NCI-H2107 (cell line): ENCODE data around the gene TTLL8.

Experiments
- DNase-seq: peaks from one replicate; lab custom pipeline; 2025; lab: John Stamatoyannopoulos, UW

The TTLL8 gene

DNA sequence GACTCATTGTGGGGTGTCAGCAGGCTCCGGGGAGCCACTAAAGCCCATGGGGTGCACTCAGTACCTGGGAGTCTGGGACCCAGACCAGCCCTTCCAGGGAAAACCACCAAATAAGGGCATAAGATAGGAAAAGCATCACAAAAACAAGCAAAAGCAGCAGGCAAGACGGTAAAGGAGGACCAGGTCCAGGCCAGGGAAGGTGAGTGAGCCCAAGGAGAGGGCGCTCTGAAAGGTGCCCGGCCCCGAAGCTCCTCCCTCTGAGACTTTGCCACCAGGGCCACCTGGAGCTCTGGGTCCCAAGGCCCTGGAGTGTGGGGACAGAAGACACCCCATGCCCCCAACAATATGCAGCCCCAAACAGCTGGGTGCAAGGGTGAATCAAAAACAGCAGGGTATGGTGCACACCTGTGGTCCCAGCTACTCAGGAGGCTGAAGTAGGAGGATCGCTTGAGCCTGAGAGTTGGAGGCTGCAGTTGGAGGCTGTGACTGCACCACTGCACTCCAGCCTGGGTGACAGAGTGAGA, 40.3 kb downstream of the TTLL8 start:
- no peak for DNase-seq

GRCh38 chr22:50016988-50017700, 41.0 kb downstream of the TTLL8 start:
- DNase-seq, result no peak

DNA sequence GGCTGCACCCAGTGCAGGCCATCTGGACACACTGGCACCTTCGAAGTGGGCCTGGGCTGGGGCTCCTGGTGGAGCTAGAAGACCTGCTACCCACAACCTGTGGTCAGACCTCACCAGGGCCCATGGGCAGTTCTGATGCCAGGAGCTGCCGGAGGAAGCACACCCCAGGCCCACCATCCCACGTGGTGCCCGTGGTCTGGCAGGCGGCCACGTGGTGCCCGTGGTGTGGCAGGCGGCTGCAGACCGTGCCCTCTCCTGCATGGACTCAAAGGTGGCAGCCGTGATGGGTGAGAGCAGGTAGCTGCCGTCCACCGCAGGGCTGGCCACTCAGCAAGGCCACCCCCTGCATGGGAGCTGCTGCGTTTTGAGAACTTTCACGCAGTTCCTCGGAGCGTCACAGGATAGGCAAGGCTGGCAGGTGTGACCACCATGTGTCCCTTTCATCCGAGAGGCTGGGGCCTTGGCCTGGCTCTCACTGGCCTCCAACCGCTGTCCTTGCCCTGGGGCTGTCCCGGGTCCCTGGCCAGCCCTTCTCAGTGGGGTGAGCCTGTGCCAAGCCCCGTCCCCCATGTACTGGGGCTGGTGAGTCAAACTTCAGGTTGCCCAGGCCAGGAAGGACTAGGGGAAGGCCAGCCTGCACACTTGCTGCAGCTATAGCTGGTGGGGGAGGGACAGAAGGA, 41.6 kb downstream of the TTLL8 start:
- no peak for DNase-seq

DNA sequence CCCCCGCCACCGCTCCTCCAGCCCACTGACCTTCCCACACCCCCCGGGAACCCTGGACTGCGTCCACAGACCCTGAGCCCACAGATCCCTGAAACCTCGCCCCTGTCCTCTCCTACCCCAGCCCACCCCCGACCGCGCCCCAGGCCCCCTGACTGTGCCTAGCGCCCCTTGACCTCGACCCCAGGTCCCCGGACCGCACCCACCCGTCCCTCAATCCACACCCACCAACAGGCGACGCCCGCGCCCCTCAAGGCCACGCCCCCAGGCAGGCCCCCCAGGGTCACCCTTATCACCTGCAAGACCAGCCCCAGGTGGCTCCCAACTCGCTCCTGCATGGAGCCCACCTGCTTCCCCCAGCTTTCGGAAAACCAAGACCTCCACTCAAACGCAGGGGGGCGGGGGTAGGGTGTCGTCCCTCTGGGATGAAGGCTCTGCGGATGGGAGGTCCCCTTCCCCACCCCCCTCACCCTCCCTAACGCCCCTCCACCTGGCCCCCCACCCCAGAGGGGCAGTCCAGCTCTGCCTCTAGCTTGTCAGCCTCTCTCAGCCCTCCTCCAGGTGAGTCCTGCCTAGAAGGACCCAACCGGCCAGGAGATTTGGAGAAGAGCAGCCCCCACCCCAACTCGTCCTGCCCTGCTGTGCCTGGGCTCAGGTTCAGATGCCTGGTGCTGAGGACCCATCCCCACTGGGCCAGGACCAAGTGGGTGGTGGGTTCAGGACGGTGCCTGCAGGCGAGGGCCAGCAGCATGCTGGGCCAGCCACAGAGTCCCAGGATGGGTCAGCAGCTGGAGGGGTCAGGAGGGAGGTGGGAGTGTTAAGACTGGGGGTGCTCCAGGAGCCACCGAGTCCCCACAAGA, 42.4 kb downstream of the TTLL8 start:
- no peak for DNase-seq

- DNase-seq, result no peak
These were observed 43.3 kb downstream of the TTLL8 start for GRCh38 chr22:50014655-50015401.

DNA sequence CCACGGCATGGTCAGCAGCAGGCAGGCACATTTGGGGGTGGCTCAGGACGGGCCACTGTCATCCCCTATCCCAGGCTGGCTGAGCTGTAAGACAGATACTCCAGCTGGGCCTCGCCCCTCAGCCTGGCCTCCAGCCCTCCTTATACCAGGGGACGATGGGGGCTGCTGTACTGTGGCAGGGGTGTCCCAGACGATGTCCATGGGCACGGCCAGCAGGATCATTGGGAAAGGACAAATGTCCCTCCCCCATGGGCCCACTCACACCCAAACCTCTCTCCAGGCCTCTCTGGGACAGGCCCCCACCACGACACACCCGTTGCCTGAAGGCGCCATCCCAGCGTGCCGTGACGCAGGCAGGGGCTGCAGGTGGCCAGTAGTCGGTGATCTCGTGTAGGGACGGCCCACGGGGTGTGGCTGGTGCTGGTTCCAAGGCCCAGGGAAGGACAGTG, 44.0 kb downstream of the TTLL8 start:
- DNase-seq, result no peak

- DNase-seq, result no peak
These were observed 45.6 kb downstream of the TTLL8 start, which contains the start of gene IL17REL for GRCh38 chr22:50012211-50013181. TSS of gene IL17REL (minus strand) at chr22:50012765. CDS start at chr22:50012646, 119 bp downstream.

DNA sequence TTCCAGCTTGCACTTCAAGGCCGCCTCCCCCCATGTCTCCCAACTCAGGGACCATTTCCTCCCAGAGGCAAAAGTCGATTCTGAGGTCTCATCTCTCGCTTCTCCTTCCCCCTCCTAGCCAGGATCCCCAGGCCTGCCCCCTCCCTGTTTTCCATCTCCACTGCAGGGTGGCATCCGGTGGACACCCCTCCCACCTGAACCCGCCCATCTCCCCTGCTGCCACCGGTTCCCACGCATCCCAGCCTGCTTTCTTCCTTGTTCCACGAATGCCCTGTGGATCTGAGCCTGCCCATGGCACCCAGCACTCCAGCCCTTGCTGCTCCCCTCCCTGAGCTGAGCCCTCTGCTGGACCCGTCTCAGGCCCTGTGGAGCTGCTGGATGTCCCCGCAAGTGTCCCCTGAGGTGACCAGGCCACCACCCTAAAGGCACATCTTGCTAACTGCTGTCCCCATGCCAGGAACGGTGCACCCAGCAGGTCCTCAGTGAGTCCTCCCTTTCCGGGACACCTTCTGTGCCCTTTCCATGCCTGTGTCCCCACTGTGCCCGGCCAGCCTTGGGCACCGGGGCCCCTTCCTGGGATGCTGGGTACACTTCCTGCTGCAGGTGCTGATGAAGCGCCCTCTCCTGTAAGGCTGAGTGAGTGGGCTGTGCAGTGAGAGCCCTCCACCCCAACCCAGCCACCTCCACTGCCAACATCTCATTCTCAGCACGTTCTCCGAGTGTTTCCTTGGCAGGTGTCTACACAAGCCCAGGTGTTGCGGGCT, 46.5 kb downstream of the TTLL8 start:
- no peak for DNase-seq

DNA sequence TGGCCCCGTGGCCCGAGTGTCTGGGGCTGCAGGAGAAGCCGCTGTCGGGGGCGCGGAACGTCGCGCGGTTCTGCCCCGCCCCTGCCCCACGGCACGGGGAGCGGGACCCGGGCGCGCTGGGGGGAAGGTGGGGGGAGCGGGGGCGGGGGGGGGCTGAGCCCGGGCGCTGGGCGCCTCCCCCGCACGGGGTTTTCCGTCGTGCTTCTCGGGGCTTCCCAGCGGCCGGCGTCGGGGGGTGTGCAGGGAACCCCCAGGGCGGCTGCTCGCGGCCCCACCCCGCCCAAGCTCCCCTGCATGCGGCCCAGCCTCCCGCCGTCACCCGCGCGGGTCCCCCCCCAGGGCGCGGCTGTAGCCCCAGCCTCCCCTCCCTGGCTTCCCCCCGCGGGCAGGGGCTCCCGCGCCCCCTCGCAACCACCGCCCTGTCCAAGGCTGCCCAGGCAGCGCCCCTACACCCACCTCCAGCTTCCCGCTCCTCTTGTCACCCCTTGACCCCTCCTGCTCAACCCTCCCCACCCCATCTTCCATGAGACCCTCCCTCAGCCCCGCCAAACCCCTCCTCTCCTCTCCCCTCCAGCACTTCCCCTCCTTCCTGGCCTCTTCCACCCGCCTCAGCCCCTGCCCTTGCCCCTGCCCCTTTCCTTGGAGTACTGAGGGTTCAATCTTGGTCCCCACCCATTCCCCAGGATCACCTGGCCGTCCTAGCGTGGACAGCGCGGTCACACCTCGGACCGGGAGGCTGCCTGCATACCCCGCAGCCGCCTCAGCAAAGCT, 47.2 kb downstream of the TTLL8 start:
- DNase-seq, result no peak

GRCh38 chr22:50009765-50010675, 48.1 kb downstream of the TTLL8 start:
- DNase-seq, result no peak

DNA sequence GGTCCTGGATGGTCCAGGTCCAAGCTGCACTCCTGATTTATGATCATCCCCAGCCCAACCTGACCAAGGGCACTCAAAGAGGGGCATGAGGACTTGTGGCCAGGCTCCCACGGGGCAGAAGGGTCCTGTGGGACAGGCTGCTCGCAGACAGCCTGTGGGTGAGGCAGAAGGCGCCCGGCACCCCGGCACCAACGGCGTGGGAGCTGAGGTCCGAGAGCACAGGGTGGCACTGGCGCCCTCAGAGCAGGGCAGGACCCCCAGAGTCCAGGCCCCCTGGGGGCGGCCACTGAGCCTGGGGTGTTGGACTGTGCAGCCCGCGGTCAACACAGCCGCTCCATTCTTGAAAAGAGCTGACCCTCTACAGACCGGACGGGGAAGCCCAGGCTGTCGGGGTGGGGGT, 48.8 kb downstream of the TTLL8 start:
- DNase-seq, result no peak

DNA sequence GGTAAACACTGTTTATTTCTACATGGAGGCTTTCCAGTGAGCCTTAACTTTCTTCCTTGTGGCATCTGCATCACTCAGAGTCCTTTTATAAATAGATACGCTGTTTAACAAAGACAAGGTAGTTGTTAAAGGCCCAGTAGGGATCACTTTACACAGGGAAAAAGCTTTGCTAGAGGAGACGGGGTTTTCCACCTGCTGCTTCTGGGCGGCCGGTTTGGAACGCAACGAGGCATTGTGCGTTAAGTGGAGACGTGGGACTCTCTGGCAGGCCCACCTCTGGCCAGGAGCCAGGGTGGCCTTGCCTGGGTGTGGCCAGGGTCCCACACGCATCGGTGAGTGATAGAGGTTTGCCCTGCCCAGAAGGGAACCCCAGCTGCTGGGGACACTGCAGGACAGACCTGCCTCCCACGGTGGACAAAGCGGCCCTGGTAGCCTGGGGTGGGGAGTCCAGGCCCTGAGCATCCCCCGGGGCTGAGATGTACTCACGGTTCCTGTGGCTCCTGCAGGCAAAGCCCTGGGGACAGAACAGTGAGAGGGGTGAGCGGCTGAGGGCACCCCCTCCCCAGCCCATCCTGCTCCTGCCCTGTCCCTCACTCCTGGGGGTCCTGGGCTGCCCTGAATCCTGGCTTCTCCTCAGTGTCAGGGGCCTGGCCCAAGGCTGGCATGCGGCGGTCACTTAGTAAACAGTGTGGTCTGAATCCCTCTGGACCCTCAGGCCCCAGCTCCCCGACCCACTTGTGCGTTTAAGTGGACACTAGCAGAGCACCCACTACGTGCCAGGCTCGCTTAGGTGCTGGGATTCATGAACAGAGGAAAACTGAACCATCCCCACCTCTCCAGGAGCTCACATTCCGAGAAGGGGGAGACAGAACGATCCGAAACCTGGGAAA, 49.7 kb downstream of the TTLL8 start:
- peak; percentile 53 for DNase-seq

DNA sequence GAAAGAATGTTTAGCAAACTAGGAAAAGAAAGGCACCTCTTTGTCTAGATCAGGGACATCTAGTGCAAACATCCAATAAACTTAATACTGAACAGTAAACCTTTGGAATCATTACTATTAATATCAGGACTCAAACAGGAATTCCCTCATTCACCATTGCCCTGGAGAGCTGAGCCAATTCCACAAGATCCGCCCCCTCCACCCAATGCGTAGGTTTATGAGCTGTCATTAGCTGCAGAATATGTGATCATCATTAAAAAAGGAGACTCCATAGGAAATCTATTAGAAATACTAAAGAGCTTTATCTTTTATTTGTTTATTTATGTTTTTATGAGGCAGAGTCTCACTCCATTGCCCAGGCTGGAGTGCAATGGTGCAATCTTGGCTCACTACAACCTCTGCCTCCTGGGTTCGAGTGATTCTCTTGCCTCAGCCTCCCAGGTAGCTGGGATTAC, 51.0 kb downstream of the TTLL8 start:
- no peak for DNase-seq

- no peak for DNase-seq
These were observed 53.2 kb downstream of the TTLL8 start for GRCh38 chr22:50004918-50005317.

- DNase-seq, result no peak
These were observed 55.3 kb downstream of the TTLL8 start for GRCh38 chr22:50002791-50003190.

- no peak for DNase-seq
These were observed 56.5 kb downstream of the TTLL8 start for GRCh38 chr22:50001388-50002231.
